ENCODE data around the gene ZMYND8.
"Not testable (repeated sequence)": the region's sequence is repeated elsewhere in the genome, so short reads cannot be mapped to it uniquely, and the experiment has no call there.

The ZMYND8 gene

DNA sequence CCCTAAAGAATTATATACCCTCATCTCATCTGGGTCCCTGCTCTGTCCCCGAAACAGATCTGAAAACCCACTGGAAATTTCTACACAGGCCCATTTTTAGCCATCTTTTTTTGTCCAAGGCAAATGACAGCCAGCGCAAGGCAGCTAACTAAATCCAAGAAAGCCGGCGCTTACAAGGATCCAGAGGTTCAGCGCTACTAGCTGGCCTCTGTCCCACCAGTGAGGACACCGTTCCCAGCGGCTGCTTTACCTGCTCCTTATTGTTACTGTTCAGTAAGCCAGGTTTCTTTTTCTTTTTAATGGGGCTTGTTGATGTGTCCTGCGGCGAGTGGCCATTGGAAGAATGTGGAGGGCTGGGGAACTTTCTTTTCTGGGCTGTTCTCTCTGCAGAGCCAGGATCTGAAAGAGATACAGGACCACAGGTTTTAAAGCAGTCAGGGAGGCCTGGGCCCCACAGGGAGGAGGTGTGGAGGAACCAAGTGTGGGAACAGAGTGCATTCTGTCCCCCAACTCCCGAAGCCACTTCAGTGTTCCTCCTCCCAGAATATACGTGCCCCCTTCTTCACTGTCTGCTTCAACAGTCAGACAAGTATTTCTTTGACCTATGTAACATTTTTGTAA lies 46.6 kb downstream of the ZMYND8 start:
- no peak for FAIRE-seq

- no peak for FAIRE-seq
Measured at GRCh38 chr20:47309394-47309793, 47.1 kb downstream of the ZMYND8 start.

DNA sequence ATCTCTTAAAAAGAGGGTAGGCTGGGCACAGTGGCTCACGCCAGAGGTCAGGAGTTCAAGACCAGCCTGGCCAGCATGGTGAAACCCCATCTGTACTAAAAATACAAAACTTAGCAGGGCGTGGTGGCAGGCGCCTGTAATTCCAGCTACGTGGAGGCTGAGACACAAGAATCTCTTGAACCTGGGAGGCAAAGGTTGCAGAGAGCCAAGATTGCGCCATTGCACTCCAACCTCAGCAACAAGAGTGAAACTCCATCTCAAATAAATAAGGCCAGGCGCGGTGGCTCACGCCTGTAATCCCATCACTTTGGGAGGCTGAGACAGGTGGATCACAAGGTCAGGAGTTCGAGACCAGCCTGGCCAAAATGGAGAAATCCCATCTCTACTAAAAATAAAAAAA lies 48.9 kb downstream of the ZMYND8 start:
- not testable (repeated sequence) for FAIRE-seq

- FAIRE-seq: no peak
Measured at GRCh38 chr20:47306755-47307370, 49.6 kb downstream of the ZMYND8 start.

DNA sequence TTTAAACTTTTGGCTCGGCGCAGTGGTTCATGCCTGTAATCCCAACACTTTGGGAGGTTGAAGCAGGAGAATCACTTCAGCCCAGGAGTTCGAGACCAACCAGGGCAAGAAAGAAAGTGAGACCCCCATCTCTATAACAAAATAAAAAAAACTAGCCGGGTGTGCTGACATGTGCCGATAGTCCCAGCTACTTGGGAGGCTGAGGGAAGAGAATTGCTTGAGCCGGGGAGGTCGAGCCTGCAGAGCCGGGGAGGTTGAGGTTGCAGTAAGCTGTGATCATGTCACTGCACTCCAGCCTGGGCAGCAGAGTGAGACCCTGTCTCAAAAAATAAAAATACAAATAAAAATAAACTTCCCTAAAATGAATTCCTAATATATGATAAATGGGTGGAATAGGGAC lies 50.4 kb downstream of the ZMYND8 start:
- no peak for FAIRE-seq

GRCh38 chr20:47305667-47306066 lies 50.8 kb downstream of the ZMYND8 start:
- no peak for FAIRE-seq

DNA sequence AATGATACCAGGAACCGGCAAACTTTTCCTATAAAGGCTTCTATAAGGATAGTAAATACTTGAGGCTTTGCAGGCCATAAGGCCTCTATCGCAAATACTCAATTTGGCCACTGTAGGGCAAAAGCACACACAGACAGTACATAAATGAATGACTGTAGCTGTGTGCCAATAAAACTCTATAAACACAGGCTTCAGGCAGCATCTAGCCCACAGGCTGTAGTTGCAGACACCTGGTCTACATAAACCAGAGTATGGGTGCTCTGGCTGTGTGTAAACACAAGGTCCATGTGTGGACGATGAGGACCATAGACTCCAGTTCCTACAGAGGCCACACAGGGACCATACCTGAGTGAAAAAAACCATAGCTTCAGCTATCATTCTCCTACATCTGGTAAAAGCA lies 52.2 kb downstream of the ZMYND8 start:
- FAIRE-seq: no peak

GRCh38 chr20:47303736-47304135 lies 52.8 kb downstream of the ZMYND8 start:
- FAIRE-seq: no peak

GRCh38 chr20:47300071-47300470 lies 56.4 kb downstream of the ZMYND8 start:
- FAIRE-seq: no peak

- FAIRE-seq: no peak
Measured at GRCh38 chr20:47298624-47299023, 57.9 kb downstream of the ZMYND8 start.

GRCh38 chr20:47297746-47298145 lies 58.8 kb downstream of the ZMYND8 start:
- no peak for FAIRE-seq

DNA sequence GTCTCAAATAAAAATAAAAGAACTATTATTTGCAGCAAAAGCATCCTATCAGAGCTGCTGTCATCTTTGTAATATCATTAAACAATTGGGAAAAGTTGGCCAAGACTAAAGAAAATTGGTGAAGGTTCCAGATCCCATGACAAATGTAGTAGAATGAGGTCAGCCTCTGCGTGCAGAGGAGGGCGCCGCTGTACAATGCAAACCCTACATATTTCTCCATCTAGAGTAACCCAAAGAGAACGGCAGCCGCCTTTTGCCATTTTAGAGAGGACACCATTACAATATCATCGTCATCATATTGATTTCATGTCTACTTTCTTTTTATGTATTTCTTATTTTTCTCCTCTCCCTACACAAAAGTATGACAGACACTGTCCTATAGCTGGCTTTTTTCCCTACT lies 59.5 kb downstream of the ZMYND8 start:
- FAIRE-seq: no peak

DNA sequence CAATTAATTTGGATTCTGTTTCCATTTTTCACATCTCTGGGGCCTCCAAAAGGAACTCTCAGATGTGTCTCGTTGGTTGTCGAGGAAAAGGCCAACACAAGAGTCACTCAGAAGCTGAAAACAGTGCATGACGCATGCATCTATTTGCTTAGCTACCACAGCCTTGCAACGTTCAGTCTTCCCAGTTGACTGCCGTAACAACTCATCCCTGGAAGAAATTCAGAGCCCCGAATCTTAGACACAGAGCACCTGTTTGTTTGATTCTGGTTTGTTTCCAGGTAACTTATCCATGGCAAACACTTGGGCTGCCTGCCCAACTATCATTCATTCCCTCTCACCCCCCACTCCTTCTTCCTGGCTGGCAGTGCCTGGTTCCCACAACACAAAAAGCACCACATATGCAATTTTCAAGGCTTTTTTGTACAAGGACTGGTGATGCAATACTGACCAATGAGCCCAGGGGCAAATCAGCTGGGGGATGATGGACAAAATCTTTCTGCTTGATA lies 60.5 kb downstream of the ZMYND8 start:
- no peak for FAIRE-seq

DNA sequence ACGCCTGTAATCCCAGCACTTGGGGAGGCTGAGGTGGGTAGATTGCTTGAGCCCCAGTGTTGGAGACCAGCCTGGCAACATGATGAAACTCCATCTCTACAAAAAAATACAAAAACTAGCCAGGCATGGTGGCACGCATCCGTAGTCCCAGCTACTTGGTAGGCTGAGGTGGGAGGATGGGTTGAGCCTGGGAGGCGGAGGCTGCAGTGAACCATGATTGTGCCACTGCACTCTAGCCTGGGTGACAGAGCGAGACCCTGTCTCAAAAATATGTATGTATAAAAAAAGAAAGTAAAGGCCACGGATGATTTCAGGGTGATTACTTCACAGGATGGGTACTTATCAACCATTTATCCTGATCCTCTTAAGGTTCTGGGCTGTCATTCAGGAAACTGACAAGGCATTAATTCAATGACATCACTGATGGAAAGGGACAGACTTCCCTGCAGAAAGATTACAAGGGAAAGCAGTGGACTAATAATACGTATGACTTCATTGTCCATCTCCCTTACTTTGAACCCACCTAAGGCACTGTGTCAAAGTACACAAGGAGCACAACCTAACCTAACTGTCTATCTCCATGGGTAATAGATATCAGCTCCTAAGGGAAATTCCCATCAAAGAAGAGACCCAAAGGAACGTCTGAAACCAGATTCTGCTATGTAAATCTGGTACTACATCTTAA lies 61.2 kb downstream of the ZMYND8 start:
- no peak for FAIRE-seq

DNA sequence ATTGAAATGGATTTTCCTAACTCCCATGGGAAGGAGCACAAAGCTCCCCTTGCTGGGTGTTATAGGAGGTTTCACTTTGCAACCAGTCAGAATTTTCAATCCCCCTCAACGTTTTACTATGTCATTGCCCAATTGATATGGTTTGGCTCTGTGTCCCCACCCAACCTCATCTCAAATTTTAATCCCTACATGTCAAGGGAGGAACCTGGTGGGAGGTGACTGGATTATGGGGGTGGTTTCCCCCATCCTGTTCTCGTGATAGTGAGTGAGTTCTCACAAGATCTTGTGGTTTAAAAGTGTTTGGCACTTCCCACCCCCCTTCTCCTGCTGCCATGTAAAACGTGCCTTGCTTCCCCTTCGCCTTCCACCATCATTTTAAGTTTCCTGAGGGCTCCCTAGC lies 62.9 kb downstream of the ZMYND8 start:
- FAIRE-seq: no peak

DNA sequence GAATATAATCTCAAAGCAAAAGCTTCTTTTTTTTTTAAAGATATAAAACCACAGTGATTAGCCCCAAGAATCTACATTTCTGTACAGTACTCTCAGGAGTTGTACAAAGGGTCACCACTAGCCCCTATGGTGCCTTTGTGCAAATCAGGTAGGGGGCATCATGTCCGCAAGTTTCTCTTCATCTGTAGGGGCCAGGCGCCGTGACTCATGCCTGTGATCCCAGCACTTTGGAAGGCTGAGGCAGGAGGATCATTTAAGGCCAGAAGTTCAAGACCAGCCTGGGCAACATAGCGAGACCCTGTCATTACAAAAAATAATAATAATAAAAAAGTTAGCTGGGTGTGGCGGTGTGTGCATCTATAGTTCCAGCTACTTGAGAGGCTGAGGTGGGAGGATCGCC lies 63.9 kb downstream of the ZMYND8 start:
- FAIRE-seq: no peak

GRCh38 chr20:47290666-47291430 lies 65.7 kb downstream of the ZMYND8 start:
- no peak for FAIRE-seq

DNA sequence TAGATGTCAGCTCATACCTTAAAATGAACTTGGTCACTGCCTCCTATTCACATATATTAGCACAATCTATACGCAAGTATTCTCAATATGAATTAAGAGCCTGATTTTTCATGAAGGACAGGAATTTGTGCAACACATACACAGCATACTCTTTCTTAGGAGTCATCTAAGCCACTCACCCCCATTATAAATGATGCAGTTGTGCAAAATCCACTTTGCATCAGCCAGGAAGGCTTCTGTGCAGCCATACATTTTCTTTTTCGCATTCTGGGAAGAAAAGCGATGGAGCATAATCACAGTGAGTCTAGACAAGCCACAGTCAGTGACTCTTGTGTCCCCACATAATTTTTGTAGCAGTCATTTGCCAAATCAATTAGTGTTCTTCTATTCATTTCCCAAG lies 66.5 kb downstream of the ZMYND8 start:
- FAIRE-seq: no peak

- no peak for FAIRE-seq
Measured at GRCh38 chr20:47289096-47289495, 67.4 kb downstream of the ZMYND8 start.

- FAIRE-seq: not testable (repeated sequence)
Measured at GRCh38 chr20:47288530-47288929, 68.0 kb downstream of the ZMYND8 start.

GRCh38 chr20:47287609-47288144 lies 68.8 kb downstream of the ZMYND8 start:
- no peak for FAIRE-seq

GRCh38 chr20:47286681-47287080 lies 69.8 kb downstream of the ZMYND8 start:
- no peak for FAIRE-seq

GRCh38 chr20:47285189-47285588 lies 71.3 kb downstream of the ZMYND8 start:
- FAIRE-seq: no peak

Data from endometrium (tissue), 2 donors.